Islet of Langerhans (tissue), 1 donor: ENCODE results near the gene GABRB1.

Experiments used
- FAIRE-seq: peaks from one replicate; lab custom pipeline; 2011; peaks lifted over from hg19 to GRCh38; lab: Jason Lieb, UNC

The GABRB1 gene

DNA sequence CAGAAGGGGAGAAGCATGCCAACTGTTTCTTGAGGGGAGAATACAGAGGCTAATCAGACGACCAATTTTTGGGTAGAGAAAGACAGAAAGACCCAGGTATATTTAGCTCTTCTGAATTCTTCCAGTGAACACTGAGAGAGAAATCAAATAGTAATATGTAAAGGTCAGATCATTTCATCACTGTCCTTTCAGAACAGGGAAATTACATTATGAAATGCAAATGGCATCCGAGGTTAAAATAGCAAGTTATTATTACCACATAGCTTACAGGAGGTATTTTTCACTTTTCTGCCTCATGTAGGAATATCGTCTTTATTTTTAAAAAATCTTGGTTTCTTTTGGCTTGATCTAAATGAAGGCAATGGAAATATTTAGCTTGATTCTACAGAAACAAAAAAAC, 18.0 kb downstream of the GABRB1 start:
- FAIRE-seq = no peak

DNA sequence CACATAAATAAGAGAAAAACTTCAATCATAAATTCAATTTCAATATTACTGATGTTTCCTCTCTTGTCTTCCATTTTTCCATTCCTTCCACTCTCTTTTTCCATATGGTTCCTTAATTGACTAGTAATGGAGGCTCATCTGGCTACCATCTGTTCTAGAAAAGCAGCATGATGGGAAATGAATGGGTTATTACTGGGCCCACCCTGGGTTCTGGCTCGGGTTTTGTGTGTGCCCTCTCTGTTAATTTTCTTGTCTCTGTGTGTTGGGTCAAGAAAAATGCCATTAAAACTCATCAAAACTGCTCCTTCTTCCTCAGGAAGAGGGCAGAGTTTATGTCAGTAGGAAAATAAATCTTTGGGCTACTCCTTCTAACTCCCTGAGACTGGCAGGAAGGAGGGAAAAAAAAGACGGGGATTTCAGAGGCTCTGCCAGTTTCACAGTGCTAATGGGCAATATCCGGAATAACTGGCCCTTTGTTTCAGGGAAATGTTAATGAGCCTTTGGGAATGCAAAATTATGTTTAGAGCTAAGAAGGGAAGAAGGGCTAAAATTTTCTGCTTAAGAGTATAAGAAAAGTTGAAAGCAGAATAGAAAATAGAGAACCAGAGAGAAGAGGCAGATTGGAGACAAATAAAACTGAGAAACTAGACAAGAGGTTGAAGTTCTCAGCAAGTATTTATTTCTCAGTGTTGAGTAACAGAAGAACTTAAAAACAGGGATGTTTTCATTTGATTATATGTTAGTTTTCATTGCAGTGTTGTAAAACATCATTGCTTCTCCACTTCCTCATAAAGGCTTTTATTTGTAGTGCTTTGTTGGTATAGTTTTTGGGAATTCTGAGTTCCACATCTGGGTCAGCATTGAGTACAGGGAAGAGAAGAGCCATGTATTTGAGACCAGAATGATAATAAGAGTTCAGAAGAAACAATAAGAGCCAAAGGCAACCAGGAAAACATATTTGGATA, 19.7 kb downstream of the GABRB1 start:
- no peak for FAIRE-seq

DNA sequence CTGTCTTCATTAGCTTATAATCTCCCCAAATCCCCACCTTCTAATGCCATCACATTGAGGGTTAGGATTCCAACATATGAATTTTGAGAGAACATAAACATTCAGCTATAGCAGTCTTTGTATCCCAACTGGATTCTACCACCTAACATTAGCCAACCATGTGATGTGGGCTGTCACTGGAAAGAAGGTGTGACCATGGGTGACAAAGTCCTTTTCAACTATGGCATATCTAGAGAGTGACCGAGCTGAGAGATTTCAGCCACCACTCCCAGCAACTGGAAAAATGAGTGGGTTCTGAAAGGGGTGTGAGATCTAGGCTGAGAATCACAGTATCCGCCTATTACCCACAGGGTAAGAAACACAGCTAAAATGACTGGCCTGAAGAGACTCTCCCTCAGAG, 22.1 kb downstream of the GABRB1 start:
- no peak for FAIRE-seq

DNA sequence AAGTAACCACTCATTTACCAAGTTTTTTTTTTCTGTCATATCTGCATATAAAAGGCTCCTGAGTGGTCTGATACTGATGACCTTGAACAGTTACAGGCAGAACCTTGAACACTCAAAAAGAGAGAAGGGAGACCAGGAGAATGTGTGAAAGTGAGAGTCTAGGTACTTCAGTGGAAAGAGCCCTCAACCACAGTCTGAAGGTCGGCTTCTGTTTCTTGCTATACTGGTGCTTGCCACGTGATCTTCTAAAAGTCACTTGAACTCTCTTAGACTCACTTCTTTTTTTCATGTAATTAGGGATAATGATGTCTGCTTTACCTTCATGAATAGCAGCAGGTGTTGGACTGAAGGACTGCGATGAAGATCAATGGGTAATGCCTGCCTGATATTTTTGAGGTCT, 22.8 kb downstream of the GABRB1 start:
- FAIRE-seq = no peak

DNA sequence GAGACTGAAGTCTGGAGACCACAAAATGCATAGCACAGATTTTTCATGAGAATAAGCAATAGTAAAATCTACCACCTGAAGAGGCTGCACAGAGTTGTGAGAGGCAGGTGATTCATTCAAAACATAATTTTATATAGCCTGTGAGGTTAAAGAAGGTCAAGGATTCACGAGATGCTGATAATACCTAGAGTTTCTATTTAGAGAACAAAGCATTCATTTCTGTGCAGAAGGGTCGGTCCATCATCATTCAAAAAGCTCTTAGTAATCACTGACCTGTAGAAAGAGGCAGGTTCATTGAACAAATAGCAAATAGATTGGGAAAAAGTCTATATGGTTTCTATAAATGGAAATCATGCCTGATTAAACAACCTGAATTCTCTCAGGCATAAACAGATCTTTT, 26.6 kb downstream of the GABRB1 start:
- no peak for FAIRE-seq

DNA sequence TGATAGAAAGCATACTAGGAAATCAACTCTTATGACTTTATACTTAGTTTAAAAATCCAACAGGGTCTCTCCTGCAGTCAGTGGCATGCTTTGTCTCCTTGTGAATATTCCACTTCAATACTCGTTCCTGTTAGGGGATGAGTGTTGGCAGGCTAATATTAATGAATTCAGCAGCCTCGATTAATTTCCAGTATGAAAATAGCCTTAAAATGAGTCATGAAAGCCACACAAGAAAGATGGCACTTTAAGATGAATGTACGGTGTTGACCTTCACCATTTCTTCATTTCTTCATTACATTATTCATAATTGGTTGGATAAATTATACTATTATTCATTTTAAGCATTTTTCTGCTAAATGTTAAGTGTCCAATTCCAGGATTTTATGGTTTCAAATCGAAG, 29.2 kb downstream of the GABRB1 start:
- no peak for FAIRE-seq

DNA sequence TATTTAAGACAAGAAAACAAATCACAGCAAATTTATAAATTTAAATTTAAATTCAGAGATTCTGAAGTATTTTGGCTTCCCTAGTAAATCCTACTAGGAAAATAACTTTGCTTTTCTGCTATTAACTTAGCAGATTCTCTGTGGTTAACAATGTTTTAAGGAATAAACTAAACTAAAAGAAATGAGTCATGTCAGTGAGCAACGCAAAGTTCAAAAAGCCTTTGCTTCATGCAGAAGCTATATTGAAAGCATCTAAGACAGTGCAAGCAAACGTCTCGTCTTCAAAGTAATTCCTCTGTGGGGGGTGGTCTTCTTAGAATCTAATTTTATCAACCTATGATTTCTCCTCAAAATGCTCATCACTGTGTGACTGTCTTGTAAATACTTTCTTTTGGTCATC, 30.1 kb downstream of the GABRB1 start:
- FAIRE-seq = no peak

DNA sequence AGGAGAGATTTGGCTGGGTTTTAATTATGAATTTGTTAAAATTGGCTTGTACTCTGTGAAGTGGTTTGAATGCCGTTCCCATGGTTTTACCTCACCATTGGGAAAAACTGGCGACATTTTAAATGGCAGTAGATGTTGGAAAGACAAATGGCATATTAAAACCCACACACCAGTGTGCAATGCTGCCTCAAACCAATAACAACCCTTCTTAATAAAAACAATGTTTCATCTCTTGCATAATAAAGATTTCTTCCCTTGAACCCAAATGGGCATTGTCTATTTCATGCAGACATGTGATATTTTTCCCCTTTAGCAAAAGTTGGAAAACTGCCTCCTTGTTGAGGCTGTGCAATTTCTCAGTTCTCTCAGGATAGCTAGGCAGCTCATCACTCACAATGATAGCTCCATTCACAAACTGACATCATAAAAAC, 33.7 kb downstream of the GABRB1 start:
- FAIRE-seq = no peak

DNA sequence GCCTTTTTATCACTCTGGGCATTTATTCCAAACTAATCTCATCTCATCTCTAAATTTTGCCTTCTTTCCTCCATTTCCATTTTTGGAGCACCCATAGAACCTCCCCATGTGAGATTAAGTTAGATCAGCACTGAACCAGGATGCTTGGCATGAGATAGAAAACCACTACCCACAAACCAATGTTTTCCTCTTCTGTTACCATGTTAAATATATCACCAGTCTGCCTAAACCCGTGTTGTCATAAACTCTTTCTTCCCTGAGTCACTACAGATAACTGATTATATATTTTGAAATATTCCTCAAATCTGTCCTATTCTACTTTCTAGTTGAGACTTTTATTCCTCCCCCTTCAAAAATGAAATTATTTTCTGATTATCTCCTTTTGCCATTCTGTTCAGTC, 37.6 kb downstream of the GABRB1 start:
- no peak for FAIRE-seq

DNA sequence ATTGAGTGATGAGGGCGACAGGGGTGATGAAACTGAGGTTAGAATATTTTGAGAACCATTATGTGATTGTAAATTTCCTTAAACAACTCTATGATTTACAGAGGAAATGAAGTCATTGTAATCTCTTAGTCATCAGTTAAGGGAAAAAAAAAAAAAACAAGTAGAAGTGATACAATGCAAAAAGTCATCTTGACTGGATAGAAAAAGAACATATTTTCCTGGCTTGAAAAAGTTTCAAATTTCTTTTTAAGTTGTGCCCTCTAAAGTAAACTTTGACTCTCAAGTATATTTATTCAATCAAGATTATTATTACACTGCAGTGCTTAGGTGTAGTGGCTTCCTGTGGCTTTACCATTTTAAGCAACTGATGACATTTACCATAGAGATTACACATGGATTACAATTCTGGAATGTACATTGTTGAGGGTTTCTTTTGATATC, 40.6 kb downstream of the GABRB1 start:
- FAIRE-seq = no peak

DNA sequence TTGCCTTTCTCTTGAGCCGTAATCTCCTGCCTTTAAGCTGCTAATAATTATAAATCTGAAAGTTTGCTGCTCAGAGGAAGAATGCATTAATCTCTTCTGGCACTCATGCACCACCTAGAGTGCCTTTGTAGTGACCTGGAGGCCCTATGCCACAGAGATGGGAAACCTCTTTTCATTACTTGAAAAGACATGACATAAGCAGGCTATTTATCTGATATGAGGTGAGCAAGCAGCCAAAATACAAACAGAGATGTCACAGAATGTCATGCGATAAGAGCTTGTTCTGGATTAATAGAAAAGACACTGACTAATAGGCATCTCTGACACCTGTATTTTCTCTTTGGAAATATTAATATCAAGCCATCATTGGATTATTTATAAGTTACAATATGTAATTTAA, 42.3 kb downstream of the GABRB1 start:
- no peak for FAIRE-seq

DNA sequence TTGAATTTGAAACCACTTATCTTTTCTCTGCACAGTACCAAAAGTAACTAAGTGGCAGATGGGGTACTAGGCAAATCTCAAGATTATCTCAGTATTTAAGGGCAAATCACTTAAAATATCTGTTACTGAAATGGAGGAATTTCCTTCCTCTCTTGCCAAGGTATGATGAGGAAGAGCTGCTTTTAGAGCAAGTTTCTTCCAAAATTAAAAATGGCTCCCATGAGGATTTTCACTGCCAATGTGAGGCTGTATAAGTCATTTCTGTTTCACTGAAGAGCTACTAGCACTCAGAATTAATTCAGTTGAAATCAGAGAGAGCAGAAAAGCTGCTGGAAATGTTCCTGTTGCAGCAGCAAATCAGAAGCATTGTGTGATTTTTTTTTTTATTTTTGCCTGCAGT, 43.4 kb downstream of the GABRB1 start:
- FAIRE-seq = no peak

DNA sequence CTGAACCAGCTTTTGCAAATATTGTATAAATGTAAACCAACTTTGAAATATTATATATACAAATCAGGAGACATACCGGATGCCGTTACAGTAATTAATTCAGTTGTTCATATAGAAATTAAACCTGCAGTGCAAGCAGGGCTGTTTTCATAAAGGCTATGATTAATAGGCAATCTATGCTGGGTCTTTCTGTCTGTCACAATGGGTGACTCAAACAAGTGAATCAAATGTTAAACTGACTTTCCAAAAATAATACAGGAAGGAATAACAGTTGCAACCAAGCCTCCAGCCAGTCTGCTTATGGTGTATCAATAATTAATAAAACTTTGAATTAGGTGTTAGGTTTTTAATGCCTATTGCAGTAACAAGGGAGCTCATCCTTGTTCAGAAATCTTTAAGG, 43.9 kb downstream of the GABRB1 start:
- no peak for FAIRE-seq

DNA sequence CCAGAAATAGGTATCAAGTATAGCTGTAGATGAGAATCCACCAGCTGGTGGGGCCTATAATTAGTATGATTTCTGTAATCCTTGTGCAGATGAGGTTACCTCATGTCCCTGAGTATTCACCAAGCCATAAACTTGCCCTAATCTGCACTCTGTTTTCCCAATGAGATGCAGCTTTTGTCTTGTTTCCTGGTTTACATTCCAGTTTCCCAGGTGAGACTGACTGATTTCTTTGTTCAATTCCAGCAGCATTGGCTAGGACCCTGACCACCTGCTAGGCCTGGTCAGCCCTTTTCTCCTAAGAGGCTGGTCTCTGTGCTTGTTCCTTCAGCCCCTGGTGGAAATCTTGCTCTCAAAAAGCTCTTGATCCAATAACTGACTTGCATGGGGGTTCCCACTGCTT, 44.6 kb downstream of the GABRB1 start:
- FAIRE-seq = no peak

DNA sequence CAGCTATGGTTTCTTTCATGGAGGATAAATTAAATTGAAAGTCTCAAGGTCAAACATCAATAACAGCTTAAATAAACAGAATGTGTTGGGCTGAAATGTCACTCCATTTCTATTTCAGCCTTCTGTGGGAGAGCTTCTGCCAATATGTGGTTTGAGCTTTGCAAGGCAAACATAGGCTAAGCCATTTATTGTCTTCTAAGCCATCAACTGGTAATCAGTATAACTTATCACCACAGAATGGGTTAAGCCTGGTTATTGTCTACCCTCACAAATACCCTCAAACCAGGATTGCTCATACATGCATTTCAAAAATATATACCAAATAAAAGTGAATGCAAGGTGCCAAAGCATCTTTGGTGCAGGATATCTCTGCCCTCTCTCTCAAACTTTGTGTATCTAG, 52.7 kb downstream of the GABRB1 start:
- no peak for FAIRE-seq

DNA sequence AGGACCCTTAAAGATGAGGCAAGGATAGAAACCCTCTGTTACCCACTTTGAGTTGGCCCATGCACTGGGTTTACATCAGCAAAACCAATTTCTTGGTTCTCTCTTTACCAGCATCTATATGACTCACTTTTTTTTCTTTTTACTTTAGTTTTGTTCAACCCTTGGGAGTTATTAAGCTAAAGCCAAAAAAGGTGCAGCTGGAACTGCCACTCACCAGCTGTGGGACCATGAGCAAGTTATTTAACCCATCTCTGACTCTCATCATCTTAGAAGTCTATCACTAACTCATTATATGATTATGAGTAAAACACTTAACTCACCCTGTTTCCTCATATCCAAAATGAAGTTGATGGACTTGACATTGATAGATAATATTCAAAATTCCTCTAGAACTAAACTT, 53.4 kb downstream of the GABRB1 start:
- FAIRE-seq = no peak

DNA sequence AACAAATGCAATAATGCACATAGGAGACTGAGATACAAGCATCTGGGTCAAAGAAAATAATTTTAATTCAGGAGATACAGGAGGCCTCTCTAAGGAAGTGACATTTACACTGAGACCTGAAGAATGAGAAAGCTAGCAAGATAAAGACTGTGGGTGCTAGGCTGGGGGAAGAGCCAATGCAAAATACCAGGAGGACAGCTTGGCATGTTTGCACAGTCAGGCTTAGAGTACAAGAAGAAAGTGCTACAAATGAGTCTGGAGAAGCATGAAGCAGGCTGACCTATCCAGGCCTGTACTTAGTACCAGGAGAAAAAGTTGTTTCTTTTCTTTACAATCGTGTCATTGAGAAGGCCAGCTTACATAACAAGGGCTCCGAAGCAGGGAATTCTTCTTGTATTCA, 56.9 kb downstream of the GABRB1 start:
- no peak for FAIRE-seq

DNA sequence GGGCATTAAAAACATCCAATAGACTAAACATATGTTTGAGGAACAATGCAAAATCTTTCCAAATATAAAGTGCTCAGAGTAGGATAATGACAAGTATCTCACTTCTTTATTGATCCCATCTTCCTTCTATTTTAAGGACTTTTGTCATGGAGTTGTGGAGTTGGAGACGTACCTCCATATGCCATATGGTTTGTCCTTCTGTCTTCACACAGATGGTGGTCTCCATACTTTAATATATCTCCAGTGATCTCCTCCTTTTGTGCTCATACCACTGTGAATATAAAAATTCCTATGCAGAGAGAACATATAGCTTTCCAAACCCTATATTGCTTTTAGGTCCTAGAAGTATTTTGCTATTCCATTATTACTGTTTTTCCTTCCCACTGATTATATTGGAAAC, 64.5 kb downstream of the GABRB1 start:
- FAIRE-seq = no peak

DNA sequence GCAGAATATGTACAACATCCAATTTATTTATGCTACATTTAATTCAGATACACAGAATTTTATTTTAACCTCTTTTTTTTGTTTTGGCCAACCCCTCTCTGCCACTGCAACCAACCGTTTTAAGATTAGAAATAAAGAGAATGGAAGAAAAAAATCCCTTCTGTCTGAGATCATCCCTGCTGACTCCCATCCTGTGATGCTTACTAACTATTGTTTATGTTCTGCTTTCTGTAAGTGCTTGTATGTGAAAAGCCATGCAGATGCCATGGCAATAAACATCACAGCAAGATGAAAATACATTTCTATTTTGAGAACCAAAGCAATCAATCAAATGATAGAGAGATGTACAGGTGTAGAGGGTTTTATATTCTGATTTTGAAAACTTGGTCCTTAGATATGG, 70.1 kb downstream of the GABRB1 start:
- no peak for FAIRE-seq

DNA sequence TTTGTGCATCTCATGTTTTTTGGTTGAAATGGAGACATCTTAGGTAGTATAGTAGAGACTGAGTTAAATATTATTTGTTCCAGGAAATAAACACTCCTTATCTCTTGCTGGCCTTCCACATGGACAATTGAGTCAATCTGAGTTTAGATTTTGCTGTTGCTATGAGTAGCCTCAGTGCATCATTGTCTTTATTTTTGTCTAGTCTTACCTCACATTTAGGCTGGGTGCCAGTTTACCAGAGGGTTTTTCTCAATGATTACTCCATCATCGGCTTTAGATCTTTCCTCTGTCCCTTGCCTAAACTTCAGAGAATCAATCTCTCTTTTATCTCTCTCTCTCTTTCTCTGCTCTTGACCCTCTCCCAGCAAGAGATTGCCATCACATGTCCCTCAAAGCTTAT, 73.6 kb downstream of the GABRB1 start:
- FAIRE-seq = no peak

DNA sequence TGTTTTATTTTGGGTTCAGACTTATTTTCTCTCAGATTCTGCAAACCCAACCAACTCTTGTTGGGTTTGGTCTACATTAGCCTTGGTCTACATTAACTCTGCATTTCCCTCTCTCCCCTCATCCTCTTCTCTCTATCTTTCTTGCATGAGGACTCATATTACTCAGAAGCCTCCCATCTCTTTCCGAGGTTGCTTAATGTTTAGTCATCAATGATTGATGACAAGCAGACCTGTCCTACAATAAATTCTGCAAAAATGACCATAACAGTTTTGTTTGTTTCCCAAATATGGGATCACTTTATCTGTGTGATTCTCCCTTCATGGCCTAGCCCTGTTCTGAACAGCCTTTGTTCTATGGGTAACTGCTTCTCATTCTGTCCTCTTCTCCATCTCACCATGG, 75.2 kb downstream of the GABRB1 start:
- FAIRE-seq = no peak

DNA sequence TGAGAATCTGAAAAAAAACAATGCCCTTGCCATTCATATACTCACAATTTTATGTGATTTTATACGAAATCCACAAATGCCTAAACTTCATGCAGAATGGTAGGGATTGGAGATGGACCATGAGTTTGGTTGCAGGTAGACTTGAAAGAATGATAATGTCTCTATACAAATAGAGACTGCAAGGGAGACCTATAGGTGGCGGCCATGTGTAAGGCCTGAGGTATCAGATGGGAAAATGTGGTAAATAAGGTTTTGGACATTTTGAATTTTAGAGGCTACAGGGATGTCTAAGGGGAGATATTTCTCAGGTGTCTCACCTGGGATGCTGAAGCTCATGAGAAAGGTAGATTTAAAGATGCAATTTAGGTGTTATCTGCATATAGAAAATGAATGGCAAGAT, 78.0 kb downstream of the GABRB1 start:
- FAIRE-seq = no peak

DNA sequence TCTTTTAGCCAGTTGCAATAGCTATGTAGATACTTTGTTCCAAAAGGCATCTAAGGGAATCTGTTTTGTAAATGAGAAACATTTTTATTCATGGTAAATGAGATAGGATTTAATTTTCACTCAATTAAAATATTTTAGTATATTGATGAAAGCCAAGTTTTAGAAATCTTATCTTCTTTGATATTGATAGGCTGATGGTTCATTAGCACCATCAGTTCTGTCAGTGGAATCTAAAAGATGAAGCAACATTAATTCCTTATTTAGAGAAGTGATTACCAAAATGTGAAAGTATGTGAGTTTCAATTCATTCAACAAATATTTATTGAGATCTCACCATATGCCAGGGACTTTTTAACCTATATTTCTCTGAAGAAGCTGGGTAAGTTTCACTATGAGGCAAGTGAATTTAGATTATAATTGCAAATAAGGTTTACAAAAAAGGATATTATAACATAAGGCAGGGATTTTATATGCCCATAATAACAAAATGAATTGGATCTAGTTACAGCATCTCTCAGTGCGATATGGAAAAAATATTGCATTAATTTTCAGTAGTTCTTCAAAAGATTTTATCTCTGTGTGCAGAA, 79.3 kb downstream of the GABRB1 start:
- no peak for FAIRE-seq
